Measurements from ENCODE around the gene MRPL39. TPM values are rescaled to one million over a fixed set of nuclear protein-coding genes. Genes with fewer than 3 reads are reported as not detected.

MRPL39 gene
- total RNA-seq, 3 donors from 2014 or later, result 21.6 to 27.9 (median 22.1) TPM

DNA sequence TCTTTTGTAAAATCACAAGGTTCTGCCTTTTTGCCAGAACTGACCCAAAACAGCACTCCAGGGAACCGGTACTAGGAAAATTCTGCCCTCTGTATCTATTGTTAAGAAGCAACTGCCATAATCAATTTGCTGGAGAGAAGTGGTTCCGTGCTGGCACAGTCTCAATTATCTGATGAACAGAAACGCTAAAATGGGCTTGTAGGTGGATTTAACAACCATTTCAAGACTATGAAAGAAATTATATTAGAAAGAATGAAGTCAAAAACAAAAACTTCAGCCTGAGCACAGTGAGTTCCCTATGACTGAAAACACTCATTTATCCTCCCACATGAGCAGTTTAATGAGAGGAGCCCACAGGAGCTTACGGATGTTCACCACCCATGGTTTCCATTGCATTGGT lies 36.2 kb upstream of the MRPL39 start:
- Histone ChIP-seq H3K4me1 (ENCODE audit: low read depth) (no peaks in the 10 kb centered on the region), H3K4me3 (no peak overlapping the region), H3K36me3 (ENCODE audit: low read depth) (no peaks in the 10 kb centered on the region), H3K9me3 (no peaks in the 10 kb centered on the region)
- TF ChIP-seq, protein P1, sequence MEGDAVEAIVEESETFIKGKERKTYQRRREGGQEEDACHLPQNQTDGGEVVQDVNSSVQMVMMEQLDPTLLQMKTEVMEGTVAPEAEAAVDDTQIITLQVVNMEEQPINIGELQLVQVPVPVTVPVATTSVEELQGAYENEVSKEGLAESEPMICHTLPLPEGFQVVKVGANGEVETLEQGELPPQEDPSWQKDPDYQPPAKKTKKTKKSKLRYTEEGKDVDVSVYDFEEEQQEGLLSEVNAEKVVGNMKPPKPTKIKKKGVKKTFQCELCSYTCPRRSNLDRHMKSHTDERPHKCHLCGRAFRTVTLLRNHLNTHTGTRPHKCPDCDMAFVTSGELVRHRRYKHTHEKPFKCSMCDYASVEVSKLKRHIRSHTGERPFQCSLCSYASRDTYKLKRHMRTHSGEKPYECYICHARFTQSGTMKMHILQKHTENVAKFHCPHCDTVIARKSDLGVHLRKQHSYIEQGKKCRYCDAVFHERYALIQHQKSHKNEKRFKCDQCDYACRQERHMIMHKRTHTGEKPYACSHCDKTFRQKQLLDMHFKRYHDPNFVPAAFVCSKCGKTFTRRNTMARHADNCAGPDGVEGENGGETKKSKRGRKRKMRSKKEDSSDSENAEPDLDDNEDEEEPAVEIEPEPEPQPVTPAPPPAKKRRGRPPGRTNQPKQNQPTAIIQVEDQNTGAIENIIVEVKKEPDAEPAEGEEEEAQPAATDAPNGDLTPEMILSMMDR (IDR thresholded peaks at IDR 0.05), result no peak
- no peak for ATAC-seq
- DNase-seq, result no peak
- intact Hi-C loops (cut with DNase I, micrococcal nuclease), result no loop called here

- H3K9me3 ChIP-seq, result no peaks in the 10 kb centered on the region
- DNase-seq, result no peak
- H3K4me1 ChIP-seq (ENCODE audit: low read depth), result no peaks in the 10 kb centered on the region
- intact Hi-C loops (cut with DNase I, micrococcal nuclease), result no loop called here
- H3K36me3 ChIP-seq (ENCODE audit: low read depth), result no peaks in the 10 kb centered on the region
- ATAC-seq, result no peak
- TF ChIP-seq, protein P1 (IDR thresholded peaks at IDR 0.05), result no peak
- H3K4me3 ChIP-seq, result no peak overlapping the region
Observed at GRCh38 chr21:25640943-25641292, 33.6 kb upstream of the MRPL39 start.

DNA sequence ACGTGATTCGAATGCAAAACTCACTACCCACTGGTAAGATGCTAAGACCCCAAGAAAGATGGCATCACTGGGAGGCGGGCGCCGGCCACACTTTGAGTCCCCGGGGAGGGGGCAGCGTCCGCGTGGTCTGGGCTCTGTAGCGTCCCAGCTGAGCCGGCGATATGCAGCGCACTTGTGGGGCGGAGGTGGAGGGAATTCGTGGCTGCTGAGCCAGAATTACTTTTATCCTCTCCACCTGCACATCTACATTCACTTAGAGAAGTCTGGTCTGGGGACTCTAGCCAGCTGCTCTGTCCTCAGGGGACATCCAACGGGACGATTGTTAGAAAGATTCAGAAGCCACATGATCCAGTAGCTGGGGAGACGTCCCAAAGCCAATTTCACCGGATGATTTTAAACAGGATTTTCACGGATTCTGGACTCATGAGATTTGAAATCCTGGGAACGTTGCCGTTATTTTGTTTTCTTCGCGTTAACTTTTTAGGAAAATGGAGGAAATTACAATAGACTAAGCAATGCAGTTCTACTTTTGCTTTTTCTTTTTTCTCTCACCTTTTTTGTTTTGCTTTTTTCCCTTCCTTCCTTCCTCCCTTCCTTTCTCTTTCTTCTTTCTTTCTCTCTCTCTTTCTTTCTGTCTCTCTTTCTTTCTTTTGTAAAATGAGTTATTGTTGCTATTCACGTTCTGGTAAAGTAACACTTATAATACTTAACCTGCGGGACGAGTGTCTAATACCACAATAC lies 33.1 kb upstream of the MRPL39 start:
- DNase-seq (peak in 2 of 3 donors; percentile 10 to 24), ATAC-seq (peak; percentile 36)
- Histone ChIP-seq H3K4me1 (ENCODE audit: low read depth) (no peaks in the 10 kb centered on the region), H3K9me3 (no peaks in the 10 kb centered on the region), H3K36me3 (ENCODE audit: low read depth) (no peaks in the 10 kb centered on the region), H3K4me3 (peak overlapping the region; percentile 17)
- intact Hi-C loops (cut with DNase I, micrococcal nuclease), result no loop called here
- TF ChIP-seq, protein P1 (IDR thresholded peaks at IDR 0.05), result no peak

- peak overlapping the region; percentile 17 for H3K4me3 ChIP-seq
- intact Hi-C loops (cut with DNase I, micrococcal nuclease), result no loop called here
- ATAC-seq, result peak; percentile 73
Observed at GRCh38 chr21:25639551-25640201, 32.4 kb upstream of the MRPL39 start.

GRCh38 chr21:25638660-25639550 lies 31.6 kb upstream of the MRPL39 start, which contains the start of gene JAM2:
Gene JAM2, plus strand, starts transcription at chr21:25639258. Its CDS starts 564 bp downstream, at chr21:25639822.
- peak; percentile 53 for ATAC-seq
- DNase-seq, result peak; percentile 10 to 54 (median 34)
- no peaks in the 10 kb centered on the region for H3K36me3 ChIP-seq (ENCODE audit: low read depth)
- H3K4me1 ChIP-seq (ENCODE audit: low read depth), result no peaks in the 10 kb centered on the region
- H3K4me3 ChIP-seq, result peak within 1 kb of the TSS; percentile 17
- no peaks in the 10 kb centered on the region for H3K9me3 ChIP-seq
- TF ChIP-seq, protein P1 (IDR thresholded peaks at IDR 0.05), result no peak
- intact Hi-C loops (cut with DNase I, micrococcal nuclease), result no loop called here

More at GRCh38 chr21:25639551-25640201, 32.4 kb upstream of the MRPL39 start:
- Histone ChIP-seq H3K36me3 (ENCODE audit: low read depth) (no peaks in the 10 kb centered on the region), H3K4me1 (ENCODE audit: low read depth) (no peaks in the 10 kb centered on the region), H3K9me3 (no peaks in the 10 kb centered on the region)
- peak; percentile 14 to 56 (median 39) for DNase-seq
- TF ChIP-seq, protein P1 (IDR thresholded peaks at IDR 0.05), result no peak
